ENCODE data around the gene SLX9. TPM values are rescaled to one million over a fixed set of nuclear protein-coding genes. Genes with fewer than 3 reads are reported as not detected.

The SLX9 gene
- polyA plus RNA-seq, 1 of the 3 experiments (the other 2 are of a cell fraction) = 42.9 TPM

GRCh38 chr21:44895859-44896258 is 44.0 kb upstream of the SLX9 start:
- no peaks in the 10 kb centered on the region for H3K9me2 ChIP-seq
- ChIA-PET POLR2A (no interaction called here), CTCF (interaction anchor here (1.0 to 2.7 kb wide), 3 partner anchors 37 to 241 kb away, joined by 3 to 15 read pairs (median 4); no protein-coding TSS in a partner anchor)
- H3K9me3 ChIP-seq = no peaks in the 10 kb centered on the region
- no peaks in the 10 kb centered on the region; a peak in 1 of 4 replicates for H3K4me1 ChIP-seq (ENCODE audit: control insufficient read depth in 1 of 2, insufficient read depth in 2 of 2, low read depth in 1 of 2, low read length in 1 of 2)
- no peaks in the 10 kb centered on the region for H3F3A ChIP-seq (replicated peaks; ENCODE audit: insufficient read depth)
- no peak overlapping the region for H2AFZ ChIP-seq (ENCODE audit: low read depth)
- H3K9ac ChIP-seq = no peak overlapping the region
- no peak overlapping the region for H3K4me3 ChIP-seq (ENCODE audit: low read depth in 2 of 2, low read length in 1 of 2)
- TF ChIP-seq CTCF (IDR thresholded peaks at IDR 0.05) (no peak), TEAD4 (IDR thresholded peaks at IDR 0.05; ENCODE audit: borderline replicate concordance, insufficient read depth) (no peak), IRF3 (IDR thresholded peaks at IDR 0.05; ENCODE audit: low read depth, low read length) (no peak)
- WGBS (ENCODE audit: low lambda C conversion rate) = 77% methylated on average over 4 of the region's 11 CpGs
- no peak overlapping the region for H3K4me2 ChIP-seq
- no peak overlapping the region for H3K27ac ChIP-seq (ENCODE audit: low read depth in 2 of 2, low read length in 1 of 2)
- no peaks in the 10 kb centered on the region for H3K79me2 ChIP-seq (ENCODE audit: insufficient read depth)
- peaks cover 13% of the 10 kb centered on the region; the same call in 1 of the 2 replicates for H3K27me3 ChIP-seq (ENCODE audit: insufficient read depth)
- no peaks in the 10 kb centered on the region for H4K20me1 ChIP-seq (ENCODE audit: insufficient read depth)
- H3K36me3 ChIP-seq (replicated peaks in 1 of 2; ENCODE audit: control insufficient read depth in 1 of 2, insufficient read depth in 2 of 2, low read length in 1 of 2) = no peaks in the 10 kb centered on the region
- no peak for DNase-seq

- Histone ChIP-seq H3K9me2 (no peaks in the 10 kb centered on the region), H3K4me2 (no peak overlapping the region), H3K27ac (ENCODE audit: low read depth in 2 of 2, low read length in 1 of 2) (no peak overlapping the region), H3F3A (replicated peaks; ENCODE audit: insufficient read depth) (no peaks in the 10 kb centered on the region), H3K4me3 (ENCODE audit: low read depth in 2 of 2, low read length in 1 of 2) (no peak overlapping the region), H3K9me3 (no peaks in the 10 kb centered on the region), H2AFZ (ENCODE audit: low read depth) (no peak overlapping the region), H3K9ac (no peak overlapping the region), H3K4me1 (ENCODE audit: control insufficient read depth in 1 of 2, insufficient read depth in 2 of 2, low read depth in 1 of 2, low read length in 1 of 2) (no peaks in the 10 kb centered on the region), H3K79me2 (ENCODE audit: insufficient read depth) (no peaks in the 10 kb centered on the region), H3K36me3 (replicated peaks in 1 of 2; ENCODE audit: control insufficient read depth in 1 of 2, insufficient read depth in 2 of 2, low read length in 1 of 2) (no peaks in the 10 kb centered on the region), H4K20me1 (ENCODE audit: insufficient read depth) (no peaks in the 10 kb centered on the region), H3K27me3 (ENCODE audit: insufficient read depth) (peaks cover 13% of the 10 kb centered on the region; the same call in 1 of the 2 replicates)
- POLR2A ChIA-PET = no interaction called here
- DNase-seq = no peak
- WGBS (ENCODE audit: low lambda C conversion rate) = 73% methylated on average over 9 of the region's 25 CpGs
- CTCF ChIA-PET = interaction anchor here (1.0 to 2.7 kb wide), 3 partner anchors 36 to 240 kb away, joined by 3 to 15 read pairs (median 4); no protein-coding TSS in a partner anchor
- TF ChIP-seq FOXJ3 (CRISPR knock-in tag; IDR thresholded peaks at IDR 0.05) (no peak), ELF1 (IDR thresholded peaks at IDR 0.05) (no peak), RXRA (IDR thresholded peaks at IDR 0.05; ENCODE audit: borderline replicate concordance, low read depth) (no peak), NRF1 (IDR thresholded peaks at IDR 0.05; ENCODE audit: low read depth, low read length) (no peak)
Observed at GRCh38 chr21:44896561-44897286, 43.1 kb upstream of the SLX9 start.

All from SK-N-SH (cell line).